ENCODE results near the gene ENG.

GRCh38 chr9:127896395-127897192 lies 42.1 kb upstream of the ENG start:
- TF ChIP-seq CTCF (IDR thresholded peaks at IDR 0.05 in 8 of 11, conservative IDR thresholded peaks at IDR 0.05 in 3 of 11) (no peak), POLR2AphosphoS5 (IDR thresholded peaks at IDR 0.05) (no peak), POLR2A (IDR thresholded peaks at IDR 0.05) (no peak)
